ENCODE data around the gene HSD3B2.

Gene HSD3B2

GRCh38 chr1:119463569-119463968 lies 48.6 kb downstream of the HSD3B2 start:
- DNase-seq = no peak

- DNase-seq = no peak
Measured at GRCh38 chr1:119466445-119466844, 51.5 kb downstream of the HSD3B2 start.

- DNase-seq = no peak
Measured at GRCh38 chr1:119467219-119467618, 52.3 kb downstream of the HSD3B2 start.

GRCh38 chr1:119467857-119468668 lies 53.1 kb downstream of the HSD3B2 start:
- DNase-seq = no peak

- no peak for DNase-seq
Measured at GRCh38 chr1:119469741-119470140, 54.8 kb downstream of the HSD3B2 start.

GRCh38 chr1:119470377-119470776 lies 55.4 kb downstream of the HSD3B2 start:
- DNase-seq = no peak

GRCh38 chr1:119470958-119471357 lies 56.0 kb downstream of the HSD3B2 start:
- DNase-seq = no peak

- DNase-seq = no peak
Measured at GRCh38 chr1:119471566-119471965, 56.6 kb downstream of the HSD3B2 start.

- no peak for DNase-seq
Measured at GRCh38 chr1:119472080-119472818, 57.3 kb downstream of the HSD3B2 start.
